ENCODE data around the gene UNC13B. TPM values are rescaled to one million over a fixed set of nuclear protein-coding genes. Genes with fewer than 3 reads are reported as not detected.
A peak's percentile ranks its signal among the peaks of the same experiment; 100 is the strongest.

UNC13B gene
- total RNA-seq, 2 experiments from 2014 or later, result 0.64 to 1.1 TPM

- ATAC-seq (ENCODE audit: low read depth), result no peak
- POLR2A ChIA-PET, result no interaction called here
- Mint-ChIP-seq H3K36me3 (no peaks in the 10 kb centered on the region), H3K4me1 (no peaks in the 10 kb centered on the region), H3K27ac (no peak overlapping the region), H3K27me3 (peaks cover 3% of the 10 kb centered on the region), H3K9me3 (no peaks in the 10 kb centered on the region), H3K4me3 (no peak overlapping the region)
- DNase-seq, result no peak
Measured at GRCh38 chr9:35349287-35349990, 187.6 kb downstream of the UNC13B start.

- ATAC-seq (ENCODE audit: low read depth) (no peak), DNase-seq (no peak)
- H3K27me3 Mint-ChIP-seq, result peaks cover 3% of the 10 kb centered on the region
- H3K9me3 Mint-ChIP-seq, result no peaks in the 10 kb centered on the region
- no peaks in the 10 kb centered on the region for H3K36me3 Mint-ChIP-seq
- H3K4me3 Mint-ChIP-seq, result no peak overlapping the region
- H3K4me1 Mint-ChIP-seq, result no peaks in the 10 kb centered on the region
- no peak overlapping the region for H3K27ac Mint-ChIP-seq
- POLR2A ChIA-PET, result no interaction called here
Measured at GRCh38 chr9:35350212-35350611, 188.4 kb downstream of the UNC13B start.

GRCh38 chr9:35350827-35351549 lies 189.2 kb downstream of the UNC13B start:
- no peaks in the 10 kb centered on the region for H3K4me1 Mint-ChIP-seq
- DNase-seq, result no peak
- H3K27me3 Mint-ChIP-seq, result peaks cover 6% of the 10 kb centered on the region
- no peaks in the 10 kb centered on the region for H3K36me3 Mint-ChIP-seq
- ATAC-seq (ENCODE audit: low read depth), result no peak
- H3K27ac Mint-ChIP-seq, result no peak overlapping the region
- no peak overlapping the region for H3K4me3 Mint-ChIP-seq
- POLR2A ChIA-PET, result no interaction called here
- H3K9me3 Mint-ChIP-seq, result no peaks in the 10 kb centered on the region

GRCh38 chr9:35353731-35354365 lies 192.0 kb downstream of the UNC13B start:
- Mint-ChIP-seq H3K36me3 (no peaks in the 10 kb centered on the region), H3K4me3 (no peak overlapping the region), H3K9me3 (no peaks in the 10 kb centered on the region), H3K4me1 (no peaks in the 10 kb centered on the region), H3K27me3 (peaks cover 9% of the 10 kb centered on the region), H3K27ac (no peak overlapping the region)
- DNase-seq, result no peak
- POLR2A ChIA-PET, result no interaction called here
- no peak for ATAC-seq (ENCODE audit: low read depth)

- no peak overlapping the region for H3K4me3 Mint-ChIP-seq
- POLR2A ChIA-PET, result no interaction called here
- H3K27ac Mint-ChIP-seq, result no peak overlapping the region
- peaks cover 11% of the 10 kb centered on the region for H3K27me3 Mint-ChIP-seq
- H3K9me3 Mint-ChIP-seq, result no peaks in the 10 kb centered on the region
- no peaks in the 10 kb centered on the region for H3K36me3 Mint-ChIP-seq
- no peaks in the 10 kb centered on the region for H3K4me1 Mint-ChIP-seq
- no peak for ATAC-seq (ENCODE audit: low read depth)
- DNase-seq, result no peak
Measured at GRCh38 chr9:35355939-35356338, 194.1 kb downstream of the UNC13B start.

GRCh38 chr9:35357116-35357515 lies 195.3 kb downstream of the UNC13B start:
- Mint-ChIP-seq H3K27ac (no peak overlapping the region), H3K27me3 (peaks cover 11% of the 10 kb centered on the region), H3K36me3 (no peaks in the 10 kb centered on the region), H3K9me3 (no peaks in the 10 kb centered on the region), H3K4me1 (no peaks in the 10 kb centered on the region), H3K4me3 (no peak overlapping the region)
- POLR2A ChIA-PET, result no interaction called here
- ATAC-seq (ENCODE audit: low read depth) (no peak), DNase-seq (no peak)

GRCh38 chr9:35357826-35358225 lies 196.0 kb downstream of the UNC13B start:
- ATAC-seq (ENCODE audit: low read depth), result no peak

GRCh38 chr9:35364817-35365585 lies 203.2 kb downstream of the UNC13B start:
- Mint-ChIP-seq H3K27me3 (no peaks in the 10 kb centered on the region), H3K4me3 (no peak overlapping the region), H3K27ac (no peak overlapping the region), H3K4me1 (no peaks in the 10 kb centered on the region), H3K36me3 (no peaks in the 10 kb centered on the region), H3K9me3 (no peaks in the 10 kb centered on the region)
- ATAC-seq (ENCODE audit: low read depth) (peak; percentile 45), DNase-seq (no peak)
- POLR2A ChIA-PET, result interaction anchor here (0.6 kb wide), 1 partner anchor 813 kb away, joined by 3 read pairs; no protein-coding TSS in a partner anchor

More at GRCh38 chr9:35357826-35358225, 196.0 kb downstream of the UNC13B start:
- Mint-ChIP-seq H3K4me3 (no peak overlapping the region), H3K27ac (no peak overlapping the region), H3K36me3 (no peaks in the 10 kb centered on the region), H3K4me1 (no peaks in the 10 kb centered on the region), H3K27me3 (peaks cover 11% of the 10 kb centered on the region), H3K9me3 (no peaks in the 10 kb centered on the region)
- DNase-seq, result no peak
- POLR2A ChIA-PET, result no interaction called here

- POLR2A ChIA-PET, result no interaction called here
- Mint-ChIP-seq H3K27ac (no peak overlapping the region), H3K4me3 (no peak overlapping the region), H3K9me3 (no peaks in the 10 kb centered on the region), H3K36me3 (no peaks in the 10 kb centered on the region), H3K27me3 (no peaks in the 10 kb centered on the region), H3K4me1 (no peaks in the 10 kb centered on the region)
- ATAC-seq (ENCODE audit: low read depth), result no peak
- no peak for DNase-seq
Measured at GRCh38 chr9:35366627-35367026, 204.8 kb downstream of the UNC13B start.

- no peak for ATAC-seq (ENCODE audit: low read depth)
- Mint-ChIP-seq H3K36me3 (no peaks in the 10 kb centered on the region), H3K4me1 (no peaks in the 10 kb centered on the region), H3K27ac (no peak overlapping the region), H3K4me3 (no peak overlapping the region), H3K27me3 (no peaks in the 10 kb centered on the region), H3K9me3 (no peaks in the 10 kb centered on the region)
- POLR2A ChIA-PET, result no interaction called here
- no peak for DNase-seq
Measured at GRCh38 chr9:35367451-35367850, 205.6 kb downstream of the UNC13B start.

GRCh38 chr9:35370241-35370640 lies 208.4 kb downstream of the UNC13B start:
- ATAC-seq (ENCODE audit: low read depth), result no peak
- Mint-ChIP-seq H3K27me3 (no peaks in the 10 kb centered on the region), H3K36me3 (no peaks in the 10 kb centered on the region), H3K4me1 (no peaks in the 10 kb centered on the region), H3K27ac (no peak overlapping the region), H3K9me3 (no peaks in the 10 kb centered on the region), H3K4me3 (no peak overlapping the region)
- DNase-seq, result no peak
- POLR2A ChIA-PET, result no interaction called here

GRCh38 chr9:35374436-35374835 lies 212.6 kb downstream of the UNC13B start:
- DNase-seq, result no peak
- Mint-ChIP-seq H3K4me3 (no peak overlapping the region), H3K9me3 (no peaks in the 10 kb centered on the region), H3K27ac (no peak overlapping the region), H3K36me3 (no peaks in the 10 kb centered on the region), H3K27me3 (no peaks in the 10 kb centered on the region), H3K4me1 (no peaks in the 10 kb centered on the region)
- ATAC-seq (ENCODE audit: low read depth), result no peak
- POLR2A ChIA-PET, result no interaction called here

- H3K27ac Mint-ChIP-seq, result no peak overlapping the region
- H3K4me3 Mint-ChIP-seq, result no peak overlapping the region
- POLR2A ChIA-PET, result no interaction called here
- no peak for DNase-seq
- no peaks in the 10 kb centered on the region for H3K27me3 Mint-ChIP-seq
- H3K9me3 Mint-ChIP-seq, result no peaks in the 10 kb centered on the region
- no peaks in the 10 kb centered on the region for H3K36me3 Mint-ChIP-seq
- no peak for ATAC-seq (ENCODE audit: low read depth)
- no peaks in the 10 kb centered on the region for H3K4me1 Mint-ChIP-seq
Measured at GRCh38 chr9:35374910-35375309, 213.1 kb downstream of the UNC13B start.
